Activated naive CD4-positive, alpha-beta T cell (primary cell): ENCODE results near the gene IQUB.
"Not testable (repeated sequence)": the region's sequence is repeated elsewhere in the genome, so short reads cannot be mapped to it uniquely, and the experiment has no call there.

Experiments
- DNase-seq, 4 experiments: peaks; one replicate each; lab custom pipeline; 2025; lab: John Stamatoyannopoulos, UW

The IQUB gene

GRCh38 chr7:123410273-123410904 is 124.0 kb downstream of the IQUB start:
- no peak for DNase-seq

DNA sequence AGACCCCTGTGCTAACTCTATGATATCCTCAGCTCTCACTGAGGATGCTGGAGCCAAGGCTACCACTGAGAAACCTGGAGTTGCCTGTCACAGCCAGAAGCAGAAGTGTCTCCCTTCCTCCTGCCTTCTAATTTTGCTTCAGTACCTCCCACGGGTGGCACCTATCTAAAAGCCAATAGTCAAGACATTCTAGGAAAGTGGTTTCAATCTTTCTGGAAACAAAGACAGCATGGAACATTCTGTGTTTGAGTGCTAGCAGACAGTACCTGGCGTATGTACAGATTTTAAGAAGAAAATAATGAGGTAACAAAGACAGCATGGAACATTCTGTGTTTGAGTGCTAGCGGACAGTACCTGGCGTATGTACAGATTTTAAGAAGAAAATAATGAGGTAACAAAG is 126.4 kb downstream of the IQUB start:
- DNase-seq: not testable (repeated sequence)
